SK-N-SH (cell line): ENCODE results near the gene STYXL1. TPM values are rescaled to one million over a fixed set of nuclear protein-coding genes. Genes with fewer than 3 reads are reported as not detected.
"Not testable (repeated sequence)": the region's sequence is repeated elsewhere in the genome, so short reads cannot be mapped to it uniquely, and the experiment has no call there.

Experiments
- CTCF ChIA-PET: fragments of 300-600, 350-600 bp; formaldehyde crosslinking; extraction: SDS; loops from one replicate; lab custom pipeline; 2021; lab: Yijun Ruan, JAX
- POLR2A ChIA-PET: fragments of 350-600 bp; sonication (Branson Sonifier 250); formaldehyde crosslinking; extraction: SDS; loops from one replicate; lab custom pipeline; 2020; ENCODE audit warnings: antibody characterized with exemption, inconsistent platforms; lab: Yijun Ruan, JAX
- DNase-seq: peaks from one replicate; pipeline ENCODE4 v3.0.0; 2012
- H2AFZ ChIP-seq: fragments of 200-600 bp; sonication (generic); 2 replicates; pipeline ENCODE4 v1.8.1; 2016; ENCODE audit warnings: antibody characterized with exemption, mild to moderate bottlenecking, low read depth
- H3F3A ChIP-seq: fragments of 200-600 bp; sonication (generic); replicated peaks from 2 replicates; pipeline ENCODE3; 2016; ENCODE audit warnings: antibody characterized with exemption, mild to moderate bottlenecking; ENCODE audit not compliant: insufficient read depth
- H3K27ac ChIP-seq, 2 experiments: fragments of 200-500 bp in 1 of 2; fragments of 200-600 bp in 1 of 2; sonication (Bioruptor generic) in 1 of 2; sonication (generic), shearing (Covaris generic) in 1 of 2; 2 replicates each; pipeline versions ENCODE4 v1.5.1 to v1.6.1; 2014 to 2016; ENCODE audit warnings: low read depth in 2 of 2, inconsistent platforms in 1 of 2, low read length in 1 of 2, mild to moderate bottlenecking in 1 of 2, mixed read lengths in 1 of 2
- H3K27me3 ChIP-seq: fragments of 200-600 bp; sonication (generic), shearing (Covaris generic); 2 replicates; pipeline ENCODE4 v1.6.1; 2016; ENCODE audit warnings: mixed run types; ENCODE audit not compliant: insufficient read depth
- H3K36me3 ChIP-seq, 2 experiments: fragments of 200-500 bp in 1 of 2; fragments of 200-600 bp in 1 of 2; sonication (Bioruptor generic) in 1 of 2; sonication (generic) in 1 of 2; replicated peaks in 1 of 2; 2 replicates each; pipeline versions ENCODE3 to v1.5.1; 2014 to 2016; ENCODE audit warnings: low read length in 1 of 2, mild to moderate bottlenecking in 1 of 2; ENCODE audit not compliant: insufficient read depth in 2 of 2, control insufficient read depth in 1 of 2
- H3K4me1 ChIP-seq, 2 experiments: fragments of 200-500 bp in 1 of 2; fragments of 200-600 bp in 1 of 2; sonication (Bioruptor generic) in 1 of 2; sonication (generic), shearing (Covaris generic) in 1 of 2; 2 replicates each; pipeline versions ENCODE4 v1.5.1 to v1.6.1; 2014 to 2016; ENCODE audit warnings: low read depth in 1 of 2, low read length in 1 of 2, mixed run types in 1 of 2; ENCODE audit not compliant: insufficient read depth in 2 of 2, control insufficient read depth in 1 of 2
- H3K4me2 ChIP-seq: fragments of 200-600 bp; sonication (generic), shearing (Covaris generic); 2 replicates; pipeline ENCODE4 v1.6.1; 2017; ENCODE audit warnings: mixed run types
- H3K4me3 ChIP-seq, 2 experiments: fragments of 200-500 bp in 1 of 2; fragments of 200-600 bp in 1 of 2; sonication (Bioruptor generic) in 1 of 2; sonication (generic), shearing (Covaris generic) in 1 of 2; 2 replicates each; pipeline versions ENCODE4 v1.5.1 to v1.8.1; 2014 to 2016; ENCODE audit warnings: low read depth in 2 of 2, inconsistent platforms in 1 of 2, low read length in 1 of 2, mild to moderate bottlenecking in 1 of 2, mixed read lengths in 1 of 2, moderate library complexity in 1 of 2
- H3K79me2 ChIP-seq: fragments of 200-600 bp; sonication (generic); 2 replicates; pipeline ENCODE4 v1.8.1; 2017; ENCODE audit warnings: mild to moderate bottlenecking; ENCODE audit not compliant: insufficient read depth
- H3K9ac ChIP-seq: fragments of 200-600 bp; sonication (generic); 2 replicates; pipeline ENCODE4 v1.6.1; 2017; ENCODE audit warnings: mixed run types
- H3K9me2 ChIP-seq: fragments of 200-600 bp; sonication (generic); 2 replicates; pipeline ENCODE4 v1.6.1; 2017; ENCODE audit warnings: mixed run types
- H3K9me3 ChIP-seq: fragments of 200-600 bp; sonication (generic); 2 replicates; pipeline ENCODE4 v1.6.1; 2017; ENCODE audit warnings: mixed run types, mild to moderate bottlenecking, moderate library complexity
- H4K20me1 ChIP-seq: fragments of 200-600 bp; sonication (generic); 2 replicates; pipeline ENCODE4 v1.6.1; 2017; ENCODE audit warnings: mild to moderate bottlenecking, mixed run types; ENCODE audit not compliant: insufficient read depth
- JUND ChIP-seq: IDR thresholded peaks from 2 replicates; pipeline ENCODE4 v1.4.0; 2012
- MEF2A ChIP-seq: IDR thresholded peaks from 2 replicates; pipeline ENCODE4 v1.4.0; 2012; ENCODE audit warnings: low read depth, borderline replicate concordance
- NRF1 ChIP-seq: IDR thresholded peaks from 2 replicates; pipeline ENCODE4 v1.6.1; 2012; ENCODE audit warnings: low read depth, mild to moderate bottlenecking, low read length
- RCOR1 ChIP-seq: fragments of 150-350 bp; IDR thresholded peaks from 2 replicates; pipeline ENCODE4 v1.6.1; 2017; ENCODE audit warnings: antibody characterized with exemption, low read length
- SIN3A ChIP-seq: IDR thresholded peaks from 2 replicates; pipeline ENCODE4 v1.6.1; 2012; ENCODE audit warnings: low read depth, mild to moderate bottlenecking, low read length, moderate library complexity, borderline replicate concordance
- SMC3 ChIP-seq: IDR thresholded peaks from 2 replicates; pipeline ENCODE4 v1.6.1; 2012; ENCODE audit warnings: low read depth, low read length, improper control_type of control experiment
- TCF12 ChIP-seq: IDR thresholded peaks from 2 replicates; pipeline ENCODE4 v1.4.0; 2012
- WGBS: methylation state at CpG from one replicate; pipeline ENCODE4 v1.1.6; 2017; ENCODE audit warnings: low lambda C conversion rate; 5-methylcytosine and 5-hydroxymethylcytosine counted together
- polyA plus RNA-seq, 3 experiments: library from polyadenylated mRNA; depleted of rRNA; stranded (reverse); fragments of >200 nt; gene quantifications; 2 replicates each; pipeline ENCODE4 v1.2.3, GENCODE V29; 2012
- TF ChIP-seq, protein P1 (sequence below): IDR thresholded peaks from 2 replicates; pipeline ENCODE4; 2012
- TF ChIP-seq, protein P2 (sequence below): IDR thresholded peaks from 2 replicates; pipeline ENCODE4 v1.4.0; 2012; ENCODE audit warnings: low read depth, borderline replicate concordance

STYXL1 gene
- polyA plus RNA-seq, 1 of the 3 experiments (the other 2 are of a cell fraction): 86.6 TPM

DNA sequence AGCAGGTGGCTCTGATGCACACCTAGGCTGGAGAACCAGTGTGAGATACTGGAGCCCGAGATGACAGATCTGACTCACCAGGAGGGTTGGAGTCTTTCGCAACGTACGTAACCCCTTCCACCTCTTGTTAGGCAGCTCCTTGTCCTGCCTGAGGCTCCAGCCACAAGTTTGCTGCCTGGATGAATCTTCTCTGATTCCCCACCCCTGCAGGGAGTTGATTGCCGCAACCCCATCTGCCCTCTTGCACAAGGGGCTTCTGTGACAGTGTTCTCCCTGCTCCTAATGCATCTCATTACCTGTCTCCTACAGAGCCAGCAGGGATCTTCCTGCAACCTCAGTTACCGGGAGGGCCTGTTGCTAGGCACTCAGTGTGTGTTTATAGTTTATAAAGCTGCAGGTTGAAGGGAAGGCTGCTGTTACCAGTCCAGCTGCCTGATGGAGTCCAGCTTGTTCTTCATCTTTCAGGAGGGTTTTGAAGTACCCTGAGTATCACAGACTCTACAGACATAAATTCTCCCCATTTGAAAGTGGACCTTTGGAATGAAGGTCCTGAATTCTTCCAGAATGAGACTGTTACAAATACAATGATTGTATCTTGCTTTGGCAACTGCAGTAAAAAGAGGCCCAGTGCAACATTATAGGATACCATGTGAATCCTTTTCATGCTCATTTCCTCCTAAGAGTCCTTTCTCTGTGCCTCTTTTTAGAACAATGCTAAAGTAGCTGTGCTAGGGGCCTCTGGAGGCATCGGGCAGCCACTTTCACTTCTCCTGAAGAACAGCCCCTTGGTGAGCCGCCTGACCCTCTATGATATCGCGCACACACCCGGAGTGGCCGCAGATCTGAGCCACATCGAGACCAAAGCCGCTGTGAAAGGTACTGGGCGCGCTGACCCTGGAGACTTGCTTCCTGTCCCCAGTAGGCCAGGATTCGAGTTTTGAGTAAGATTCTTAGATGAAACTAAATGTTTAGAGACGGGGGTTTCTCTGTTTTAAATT is 6.6 kb upstream of the STYXL1 start:
- DNase-seq: no peak
- peak overlapping the region in 1 of 2 experiments; percentile 66; a peak in 2 of 4 replicates for H3K27ac ChIP-seq
- CTCF ChIA-PET: interaction anchor here (0.6 to 1.3 kb wide), 3 partner anchors 13 to 77 kb away, joined by 3 read pairs; no protein-coding TSS in a partner anchor
- peak overlapping the region; percentile 19; the same call in 1 of the 2 replicates for H3K4me2 ChIP-seq
- POLR2A ChIA-PET: no interaction called here
- 94% methylated on average over 18 of the region's 18 CpGs for WGBS
- no peaks in the 10 kb centered on the region for H3K9me3 ChIP-seq
- H4K20me1 ChIP-seq: peaks cover 50% of the 10 kb centered on the region
- no peak overlapping the region for H3K4me3 ChIP-seq
- TF ChIP-seq JUND: 0 out of 2 replicates have a peak, but pooled peaks have one; percentile 3
- TF ChIP-seq, protein P1, sequence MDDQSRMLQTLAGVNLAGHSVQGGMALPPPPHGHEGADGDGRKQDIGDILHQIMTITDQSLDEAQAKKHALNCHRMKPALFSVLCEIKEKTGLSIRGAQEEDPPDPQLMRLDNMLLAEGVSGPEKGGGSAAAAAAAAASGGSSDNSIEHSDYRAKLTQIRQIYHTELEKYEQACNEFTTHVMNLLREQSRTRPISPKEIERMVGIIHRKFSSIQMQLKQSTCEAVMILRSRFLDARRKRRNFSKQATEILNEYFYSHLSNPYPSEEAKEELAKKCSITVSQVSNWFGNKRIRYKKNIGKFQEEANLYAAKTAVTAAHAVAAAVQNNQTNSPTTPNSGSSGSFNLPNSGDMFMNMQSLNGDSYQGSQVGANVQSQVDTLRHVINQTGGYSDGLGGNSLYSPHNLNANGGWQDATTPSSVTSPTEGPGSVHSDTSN: 0 out of 2 replicates have a peak, but pooled peaks have one; percentile 7
- TF ChIP-seq NRF1: no peak
- TF ChIP-seq, all 33 proteins: peak for 2
- H3K36me3 ChIP-seq: peaks cover 48 to 60% of the 10 kb centered on the region in 2 experiments
- no peaks in the 10 kb centered on the region for H3K27me3 ChIP-seq
- peaks cover under 1 to 21% of the 10 kb centered on the region in 2 experiments; a peak in 3 of 4 replicates for H3K4me1 ChIP-seq
- no peak overlapping the region for H2AFZ ChIP-seq
- H3K9ac ChIP-seq: 0 out of 2 replicates have a peak overlapping the region, but pooled peaks have one; percentile 18
- peaks cover 83% of the 10 kb centered on the region for H3K79me2 ChIP-seq
- peaks cover 17% of the 10 kb centered on the region for H3F3A ChIP-seq
- H3K9me2 ChIP-seq: no peaks in the 10 kb centered on the region

DNA sequence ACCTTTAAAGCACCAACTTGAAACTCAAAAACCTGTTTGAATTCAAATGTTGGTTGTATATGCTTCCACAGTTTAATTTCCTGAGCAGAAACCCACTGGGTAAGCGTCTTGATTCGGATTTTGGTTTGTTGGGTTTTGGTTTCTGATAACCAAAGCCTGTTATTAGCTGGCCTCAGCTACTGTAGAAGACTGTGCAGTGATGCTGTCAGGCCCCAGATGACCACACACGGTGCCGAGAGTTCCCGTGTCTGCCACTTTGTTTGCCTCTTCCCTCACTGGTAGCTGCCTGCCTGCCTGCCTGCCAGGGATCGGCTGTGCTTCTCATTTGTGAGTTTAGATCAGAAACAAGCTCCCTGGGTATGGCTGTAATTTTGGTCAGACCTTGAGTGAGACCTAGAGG is 5.7 kb upstream of the STYXL1 start:
- Histone ChIP-seq H3F3A (peaks cover 19% of the 10 kb centered on the region), H3K36me3 (peaks cover 39 to 51% of the 10 kb centered on the region in 2 experiments), H3K9ac (no peak overlapping the region), H3K27me3 (no peaks in the 10 kb centered on the region), H3K4me3 (no peak overlapping the region), H4K20me1 (peaks cover 52% of the 10 kb centered on the region), H3K4me1 (peaks cover 5 to 21% of the 10 kb centered on the region in 2 experiments), H3K27ac (peak overlapping the region in 1 of 2 experiments; percentile 66; a peak in 1 of 4 replicates), H3K9me2 (no peaks in the 10 kb centered on the region), H3K9me3 (no peaks in the 10 kb centered on the region), H3K4me2 (no peak overlapping the region), H2AFZ (no peak overlapping the region), H3K79me2 (peaks cover 93% of the 10 kb centered on the region)
- ChIA-PET CTCF (interaction anchor here (1.0 to 1.3 kb wide), 3 partner anchors 14 to 33 kb away, joined by 3 read pairs; no protein-coding TSS in a partner anchor), POLR2A (interaction anchor here (0.6 to 1.2 kb wide), 2 partner anchors 10 to 270 kb away, joined by 3 to 6 read pairs; no protein-coding TSS in a partner anchor)
- 88% methylated on average over 6 of the region's 6 CpGs for WGBS
- TF ChIP-seq, protein P2, sequence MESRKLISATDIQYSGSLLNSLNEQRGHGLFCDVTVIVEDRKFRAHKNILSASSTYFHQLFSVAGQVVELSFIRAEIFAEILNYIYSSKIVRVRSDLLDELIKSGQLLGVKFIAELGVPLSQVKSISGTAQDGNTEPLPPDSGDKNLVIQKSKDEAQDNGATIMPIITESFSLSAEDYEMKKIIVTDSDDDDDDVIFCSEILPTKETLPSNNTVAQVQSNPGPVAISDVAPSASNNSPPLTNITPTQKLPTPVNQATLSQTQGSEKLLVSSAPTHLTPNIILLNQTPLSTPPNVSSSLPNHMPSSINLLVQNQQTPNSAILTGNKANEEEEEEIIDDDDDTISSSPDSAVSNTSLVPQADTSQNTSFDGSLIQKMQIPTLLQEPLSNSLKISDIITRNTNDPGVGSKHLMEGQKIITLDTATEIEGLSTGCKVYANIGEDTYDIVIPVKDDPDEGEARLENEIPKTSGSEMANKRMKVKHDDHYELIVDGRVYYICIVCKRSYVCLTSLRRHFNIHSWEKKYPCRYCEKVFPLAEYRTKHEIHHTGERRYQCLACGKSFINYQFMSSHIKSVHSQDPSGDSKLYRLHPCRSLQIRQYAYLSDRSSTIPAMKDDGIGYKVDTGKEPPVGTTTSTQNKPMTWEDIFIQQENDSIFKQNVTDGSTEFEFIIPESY: no peak
- TF ChIP-seq NRF1: no peak
- no peak for TF ChIP-seq SIN3A
- TF ChIP-seq TCF12: no peak
- no peak for TF ChIP-seq MEF2A
- TF ChIP-seq SMC3: no peak
- TF ChIP-seq RCOR1: no peak
- DNase-seq: no peak

DNA sequence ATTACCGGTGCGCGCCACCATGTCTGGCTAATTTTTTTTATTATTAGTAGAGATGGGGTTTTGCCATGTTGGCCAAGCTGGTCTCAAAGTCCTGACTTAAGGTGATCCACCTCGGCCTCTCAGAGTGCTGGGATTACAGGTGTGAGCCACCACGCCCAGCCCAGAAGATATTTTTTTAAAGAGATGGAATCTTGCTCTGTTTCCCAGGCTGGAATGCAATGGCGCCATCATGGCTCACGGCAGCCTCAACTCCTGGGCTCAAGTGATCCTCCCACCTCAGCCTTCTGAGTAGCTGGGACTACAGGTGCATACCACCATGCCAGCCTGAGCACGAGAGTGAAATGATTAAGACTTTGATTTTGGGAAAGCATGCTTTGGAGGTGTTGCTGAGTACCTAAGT is 4.9 kb upstream of the STYXL1 start:
- H3K9me3 ChIP-seq, H2AFZ ChIP-seq, H3K4me3 ChIP-seq, H3K9ac ChIP-seq, H3K4me2 ChIP-seq, H3K27ac ChIP-seq, DNase-seq, H3K9me2 ChIP-seq, H3K27me3 ChIP-seq: not testable (repeated sequence)
- POLR2A ChIA-PET: interaction anchor here (1.2 kb wide), 1 partner anchor 11 kb away, joined by 6 read pairs; no protein-coding TSS in a partner anchor
- Histone ChIP-seq H3F3A (peaks cover 23% of the 10 kb centered on the region), H3K4me1 (peaks cover 5 to 21% of the 10 kb centered on the region in 2 experiments), H4K20me1 (peaks cover 52% of the 10 kb centered on the region), H3K79me2 (peaks cover 98% of the 10 kb centered on the region), H3K36me3 (peaks cover 31 to 43% of the 10 kb centered on the region in 2 experiments)
- CTCF ChIA-PET: interaction anchor here (0.6 to 1.3 kb wide), 3 partner anchors 14 to 79 kb away, joined by 3 read pairs; no protein-coding TSS in a partner anchor
- WGBS: 96% methylated on average over 8 of the region's 8 CpGs
